Middle frontal gyrus (tissue), 1 donor: Measurements from ENCODE around the gene SLC5A10.

Source experiments
- DNase-seq: peaks from one replicate; pipeline ENCODE4 v3.0.0-alpha.2; 2015; ENCODE audit warnings: low spot score; ENCODE audit errors: extremely low spot score

Gene SLC5A10

DNA sequence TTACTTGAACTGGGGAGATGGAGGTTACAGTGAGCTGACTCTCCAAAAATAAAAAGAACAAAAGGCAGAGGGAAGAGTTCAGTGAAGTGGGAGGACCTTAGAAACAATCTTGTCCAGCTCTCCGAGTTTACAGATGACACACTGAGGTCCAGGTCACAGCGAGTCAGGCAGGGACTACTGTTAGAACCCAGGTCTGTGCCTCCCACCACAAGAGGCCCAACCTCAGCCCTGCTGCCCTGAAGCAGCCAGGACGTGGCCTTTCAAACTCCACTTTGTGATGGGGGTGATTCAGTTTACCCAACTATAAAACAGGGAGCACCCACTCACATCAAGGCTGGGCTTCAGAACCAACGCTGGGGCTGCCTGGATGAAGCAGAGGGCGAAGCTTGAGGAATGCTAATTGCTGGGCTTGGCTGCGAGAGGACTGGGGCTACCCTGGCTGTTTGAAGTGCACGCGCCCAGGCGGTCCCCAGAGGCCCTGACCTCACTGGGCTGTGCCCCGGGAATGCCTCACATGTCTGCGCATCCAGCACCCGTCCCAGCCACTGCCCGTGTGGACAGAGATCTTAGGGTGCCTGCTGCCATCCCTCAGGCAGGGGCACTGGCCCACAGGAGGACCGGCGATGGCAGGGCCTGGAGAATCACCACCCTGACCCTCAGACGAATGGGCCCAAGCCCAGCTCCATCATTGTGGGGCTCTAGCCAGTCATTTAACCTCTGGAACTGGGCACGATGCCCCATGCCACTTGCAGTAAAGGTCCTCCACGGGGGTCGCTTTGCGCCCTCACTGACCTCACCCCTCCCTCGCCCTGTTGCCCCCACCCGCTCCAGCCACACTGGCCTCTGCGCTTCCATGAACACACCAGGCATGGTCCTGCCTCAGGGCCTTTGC, 11.4 kb downstream of the SLC5A10 start:
- no peak for DNase-seq

DNA sequence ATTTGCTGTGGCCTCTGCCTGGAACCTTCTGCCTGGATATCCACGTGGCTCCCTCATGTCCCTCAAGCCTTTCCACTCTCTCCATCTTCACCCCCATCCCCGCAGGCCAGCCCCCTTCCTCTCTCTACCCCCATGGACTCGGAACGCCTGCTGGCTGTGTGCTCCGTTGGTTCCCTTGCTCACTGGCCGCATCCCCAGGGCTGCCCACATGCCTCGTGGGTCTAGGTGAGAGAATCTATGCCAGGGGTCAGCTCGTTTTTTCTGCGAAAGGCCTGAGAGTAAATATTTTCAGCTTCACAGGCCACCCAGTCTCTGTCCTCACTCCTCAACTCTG, 12.0 kb downstream of the SLC5A10 start:
- DNase-seq = no peak

DNA sequence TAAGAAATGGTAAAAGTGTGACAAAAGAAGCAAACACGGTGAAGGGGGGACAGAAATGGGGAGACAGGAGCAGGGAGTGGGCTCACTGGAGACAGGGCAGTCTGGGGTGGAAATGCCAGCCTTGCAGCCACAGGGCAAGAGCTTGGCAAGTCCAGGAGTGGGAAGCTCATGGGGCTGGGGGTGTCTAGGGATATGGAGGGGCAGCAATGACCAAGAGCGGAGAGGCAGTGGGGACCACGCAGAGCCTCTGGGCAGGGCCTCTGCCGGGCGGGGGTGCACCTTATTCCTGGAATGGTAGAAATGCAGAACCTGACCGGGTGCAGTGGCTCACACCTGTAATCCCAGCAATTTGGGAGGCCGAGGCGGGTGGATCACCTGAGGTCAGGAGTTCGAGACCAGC, 12.6 kb downstream of the SLC5A10 start:
- DNase-seq = no peak

DNA sequence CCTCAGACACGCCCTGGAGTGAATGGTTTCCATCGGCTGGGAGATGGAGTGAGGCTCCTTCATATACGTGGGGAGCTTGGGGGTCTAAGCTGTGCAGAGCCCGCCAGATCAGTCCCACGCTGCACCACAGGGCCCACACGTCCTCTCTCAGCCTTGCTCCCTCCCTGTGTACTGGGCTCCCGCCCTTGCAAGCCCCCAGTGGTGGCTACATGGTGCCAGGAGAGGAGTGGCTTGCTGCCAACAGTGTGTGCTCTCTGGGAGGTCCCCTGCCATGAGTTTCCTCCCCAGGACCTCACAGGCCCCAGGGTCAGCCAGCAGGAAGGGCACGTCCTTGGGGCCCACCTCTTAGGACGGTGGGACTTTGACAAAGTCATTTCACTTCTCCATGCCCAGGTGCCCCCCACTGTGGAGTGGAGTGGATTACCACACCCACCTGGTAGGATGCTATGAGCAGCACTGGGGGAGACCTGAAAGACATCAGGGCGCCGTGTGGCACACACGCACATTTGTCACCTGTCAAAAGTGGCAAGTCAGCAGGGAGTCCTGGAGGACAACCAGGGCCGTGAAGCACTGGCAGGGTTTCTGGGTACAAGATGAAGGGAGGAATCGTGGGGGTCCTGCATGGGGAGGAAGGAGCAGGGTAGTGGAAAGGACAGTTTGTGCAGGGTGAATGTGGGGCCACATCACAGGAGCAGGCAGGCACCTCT, 13.7 kb downstream of the SLC5A10 start:
- DNase-seq = no peak

DNA sequence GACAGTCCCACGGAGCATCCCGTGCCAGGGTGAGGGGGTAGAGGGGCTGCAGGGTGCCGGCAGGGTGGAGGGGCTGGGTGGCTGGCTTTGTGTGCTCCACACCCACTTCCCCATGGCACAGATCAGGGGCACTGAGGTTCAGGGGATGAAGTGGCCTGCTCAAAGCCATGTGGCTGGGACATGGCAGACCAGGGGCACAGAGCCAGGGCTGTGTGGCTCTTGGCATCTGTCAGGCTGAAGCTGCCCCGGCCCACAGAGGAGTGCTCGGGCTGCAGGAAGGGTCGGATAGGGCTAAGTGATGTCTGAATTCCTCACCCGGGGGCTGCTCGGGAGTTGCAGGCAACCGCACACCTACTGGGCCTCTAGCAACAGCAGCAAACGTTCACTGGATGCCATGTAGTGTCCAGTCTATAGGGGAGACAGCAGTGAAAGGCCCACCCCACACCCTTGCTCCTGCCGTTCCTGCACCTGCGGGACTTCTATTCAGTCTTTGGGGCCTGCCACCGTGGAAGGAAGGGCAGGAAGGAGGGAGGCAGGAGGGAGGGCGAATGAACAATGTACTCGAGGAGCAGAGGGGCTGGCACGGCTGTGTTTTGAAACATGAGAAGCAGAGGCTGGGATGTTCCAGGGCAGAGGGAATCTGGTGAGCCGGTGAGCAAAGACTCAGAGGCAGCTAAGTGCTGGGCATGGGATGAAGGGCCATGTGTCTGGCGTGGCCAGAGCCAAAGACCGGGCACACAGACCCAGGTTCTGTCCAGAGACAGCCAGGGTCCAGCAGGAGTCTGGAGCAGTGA, 15.1 kb downstream of the SLC5A10 start:
- no peak for DNase-seq

DNA sequence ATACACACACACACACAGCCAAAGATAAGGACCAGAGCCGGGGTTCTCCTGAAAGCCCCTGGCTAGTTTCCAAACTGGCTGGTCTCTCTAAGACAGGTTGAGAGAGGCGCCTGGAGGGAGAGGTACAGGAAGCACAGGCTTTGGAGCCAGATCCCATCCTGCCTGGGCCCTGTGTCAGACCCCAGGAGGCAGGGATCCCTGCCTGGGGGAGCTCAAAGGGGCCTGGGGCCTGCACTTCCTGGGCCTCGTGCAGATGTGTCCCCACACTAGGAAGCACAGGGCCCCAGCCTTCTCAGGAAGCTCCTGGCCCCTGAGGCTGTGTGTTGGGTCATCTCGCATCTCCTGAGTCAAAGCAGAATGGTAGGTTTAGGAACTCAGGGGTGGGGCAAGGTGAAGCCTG, 16.0 kb downstream of the SLC5A10 start:
- DNase-seq = no peak

DNA sequence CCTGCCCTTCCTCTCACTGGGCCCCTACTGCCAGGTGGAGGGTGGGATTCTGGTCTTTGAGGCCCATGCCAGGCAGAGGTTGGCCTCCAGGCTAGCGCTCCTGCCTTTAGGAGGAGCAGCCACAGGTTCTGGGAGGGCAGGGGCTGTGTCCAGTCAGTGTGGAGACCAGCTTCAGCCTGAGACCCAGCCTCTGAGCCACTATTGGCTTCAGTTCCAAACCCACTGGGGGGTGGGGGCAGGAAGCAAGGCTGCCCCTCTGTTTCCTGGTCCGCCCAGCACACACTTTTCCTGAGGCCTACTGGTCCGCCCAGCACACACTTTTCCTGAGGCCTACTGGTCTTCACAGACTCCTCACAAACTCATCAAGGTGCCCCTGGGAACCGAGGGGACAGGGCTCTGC, 16.4 kb downstream of the SLC5A10 start:
- DNase-seq = no peak

DNA sequence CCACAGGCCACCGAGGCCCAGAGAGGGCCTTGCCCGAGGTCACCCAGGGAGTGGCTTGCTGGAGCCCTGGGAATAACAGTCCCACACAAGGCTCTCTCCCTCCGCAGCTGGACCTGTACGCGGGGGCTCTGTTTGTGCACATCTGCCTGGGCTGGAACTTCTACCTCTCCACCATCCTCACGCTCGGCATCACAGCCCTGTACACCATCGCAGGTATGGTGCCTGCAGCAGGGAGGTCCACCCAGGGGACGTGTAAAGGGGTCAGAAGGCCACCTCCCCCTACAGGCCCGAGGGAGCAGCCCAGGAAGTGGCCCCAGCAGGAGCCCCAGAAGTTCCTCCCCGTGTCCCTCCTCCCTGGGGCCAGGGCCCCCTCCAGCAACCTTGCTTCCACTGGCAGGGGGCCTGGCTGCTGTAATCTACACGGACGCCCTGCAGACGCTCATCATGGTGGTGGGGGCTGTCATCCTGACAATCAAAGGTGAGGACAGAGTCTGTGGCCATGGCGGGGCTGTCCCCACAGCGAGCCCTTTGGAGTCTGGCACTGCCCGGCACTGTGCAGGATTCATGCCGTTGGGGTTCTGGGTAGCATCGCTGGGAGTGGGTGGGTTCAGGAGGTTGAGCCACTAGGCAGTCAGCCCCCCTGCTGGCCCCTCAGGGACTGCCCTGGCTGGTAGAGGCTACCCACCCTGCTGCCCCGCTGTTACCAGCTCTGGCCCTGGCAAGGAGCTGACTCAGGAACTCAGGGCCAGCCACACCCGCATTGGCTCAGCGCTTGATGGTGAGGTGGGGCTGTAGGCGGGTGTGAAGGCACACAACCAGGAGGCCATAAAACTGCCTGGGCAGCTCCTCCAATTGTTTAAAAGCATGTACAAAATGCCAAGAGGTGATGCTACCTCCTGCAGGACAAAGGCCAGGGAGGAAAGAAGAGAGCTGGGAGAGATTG, 17.3 kb downstream of the SLC5A10 start:
- no peak for DNase-seq

DNA sequence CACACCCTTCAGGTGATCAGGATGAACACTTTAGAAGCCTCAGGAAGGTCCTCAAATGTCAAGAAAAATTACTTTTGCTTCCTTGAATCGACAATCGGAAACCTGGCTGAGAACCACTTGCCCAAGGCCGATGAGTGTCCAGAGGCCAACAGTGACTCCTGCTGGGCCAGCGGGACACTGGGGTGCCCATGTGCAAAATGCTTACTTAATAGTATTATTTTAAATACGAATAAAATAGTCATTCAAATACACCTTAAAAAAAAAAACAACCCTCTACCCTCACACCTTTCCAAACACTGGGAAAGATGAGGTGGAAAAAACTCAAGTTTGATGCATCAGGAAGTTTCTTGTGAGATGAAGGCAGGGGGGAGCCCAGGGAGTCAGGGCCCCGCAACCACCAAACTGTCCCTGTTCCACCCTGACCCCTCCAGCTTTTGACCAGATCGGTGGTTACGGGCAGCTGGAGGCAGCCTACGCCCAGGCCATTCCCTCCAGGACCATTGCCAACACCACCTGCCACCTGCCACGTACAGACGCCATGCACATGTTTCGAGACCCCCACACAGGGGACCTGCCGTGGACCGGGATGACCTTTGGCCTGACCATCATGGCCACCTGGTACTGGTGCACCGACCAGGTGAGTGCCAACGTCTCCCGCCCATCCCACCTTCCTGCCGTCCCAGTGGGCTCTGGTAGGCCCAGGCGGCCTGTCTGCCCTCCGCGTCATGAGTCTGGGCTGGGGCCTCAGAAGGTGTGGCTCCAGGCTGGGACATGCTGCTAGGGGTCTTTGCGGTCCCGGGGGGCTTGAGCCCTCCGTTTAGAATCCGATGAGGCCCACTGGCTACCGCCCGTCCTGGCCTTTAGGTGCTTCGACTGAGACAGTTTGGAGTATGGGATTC, 18.9 kb downstream of the SLC5A10 start:
- no peak for DNase-seq

DNA sequence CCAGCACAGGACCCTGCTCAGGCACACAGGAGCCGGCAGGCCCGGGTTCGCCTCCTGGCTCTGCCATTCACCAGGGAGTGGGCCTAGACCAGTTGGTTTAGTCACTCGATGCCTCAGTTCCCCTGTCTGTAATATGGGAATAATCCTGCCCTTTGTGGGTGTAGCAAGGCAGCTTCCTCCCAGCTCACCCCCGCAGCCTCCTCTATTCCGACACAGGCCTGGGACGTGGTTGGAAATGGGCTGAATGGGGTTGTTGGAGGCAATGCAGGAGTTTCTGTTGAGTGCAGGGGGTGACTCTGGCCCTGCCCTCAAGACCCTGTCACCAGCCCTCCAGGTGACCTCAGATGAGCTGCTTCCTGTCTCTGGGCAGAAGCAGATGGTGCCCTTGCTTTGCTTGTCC, 19.8 kb downstream of the SLC5A10 start:
- no peak for DNase-seq

DNA sequence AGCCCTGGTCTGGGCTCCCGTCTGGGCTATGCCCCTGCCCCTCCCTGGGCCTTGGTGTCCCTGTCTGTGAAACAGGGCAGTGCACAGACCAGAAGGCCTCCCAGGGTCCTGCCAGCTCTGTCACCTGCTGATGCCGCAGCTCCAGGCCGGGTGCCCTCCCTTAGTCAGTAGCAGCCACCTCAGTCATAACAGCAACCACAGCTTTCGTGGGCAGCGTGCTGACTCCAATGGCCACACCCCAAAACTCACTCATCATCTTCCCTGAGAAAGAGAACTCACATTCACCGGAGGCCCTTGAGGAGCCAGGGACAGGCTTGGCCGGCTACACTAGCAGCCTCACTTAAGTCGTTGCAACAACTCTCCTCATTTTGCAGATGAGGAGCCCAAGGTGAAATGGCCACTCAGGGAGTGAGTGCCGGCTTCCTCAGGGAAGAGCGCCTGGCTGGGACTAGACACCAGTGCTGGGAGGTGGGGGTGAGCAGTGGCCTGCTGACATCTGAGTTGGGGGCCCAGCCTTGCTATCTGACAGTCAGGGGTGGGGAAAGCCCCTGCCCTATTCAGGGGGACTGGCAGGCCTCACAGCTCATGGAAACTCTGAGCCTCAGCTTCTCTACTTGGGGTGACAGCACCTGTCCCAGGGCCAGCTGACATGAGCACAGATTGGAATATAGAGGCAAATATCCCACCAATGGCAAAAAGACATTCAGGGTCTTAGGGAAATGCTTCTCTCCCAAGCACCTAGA, 22.6 kb downstream of the SLC5A10 start:
- no peak for DNase-seq

DNA sequence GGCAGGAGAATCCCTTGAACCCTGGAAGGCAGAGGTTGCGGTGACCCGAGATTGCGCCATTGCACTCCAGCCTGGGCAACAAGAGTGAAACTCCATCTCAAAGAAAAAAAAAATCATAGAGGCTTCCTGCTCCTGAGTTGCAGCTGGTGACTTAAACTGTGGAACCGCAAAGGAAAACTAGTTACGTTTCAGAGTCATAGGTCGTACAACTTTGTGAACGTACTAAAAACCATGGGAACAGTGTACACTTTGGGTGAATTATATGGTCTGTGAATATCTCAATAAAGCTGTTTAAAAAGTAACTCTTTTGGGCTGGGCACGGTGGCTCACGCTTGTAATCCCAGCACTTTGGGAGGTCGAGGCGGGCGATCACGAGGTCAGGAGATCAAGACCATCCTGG, 23.6 kb downstream of the SLC5A10 start:
- DNase-seq = no peak

DNA sequence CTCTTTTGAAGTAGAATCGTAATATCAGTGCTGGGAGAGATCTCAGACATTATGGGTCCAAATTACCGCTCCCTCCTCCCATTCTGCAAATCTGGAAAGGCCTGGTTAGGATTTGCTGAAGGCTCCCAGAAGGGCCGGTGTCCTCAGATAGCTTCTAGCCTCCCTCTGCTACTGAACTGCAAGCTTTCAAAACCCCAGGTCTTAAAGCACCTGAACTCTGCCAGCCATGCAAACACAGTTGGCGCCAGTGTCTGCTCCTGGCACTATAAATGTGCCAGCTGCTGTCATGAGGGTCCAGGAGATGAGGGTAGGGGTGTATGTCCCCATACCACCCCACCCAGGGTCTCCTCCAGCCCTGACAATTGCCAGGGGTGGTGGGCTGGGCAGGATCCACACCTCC, 24.2 kb downstream of the SLC5A10 start:
- no peak for DNase-seq

DNA sequence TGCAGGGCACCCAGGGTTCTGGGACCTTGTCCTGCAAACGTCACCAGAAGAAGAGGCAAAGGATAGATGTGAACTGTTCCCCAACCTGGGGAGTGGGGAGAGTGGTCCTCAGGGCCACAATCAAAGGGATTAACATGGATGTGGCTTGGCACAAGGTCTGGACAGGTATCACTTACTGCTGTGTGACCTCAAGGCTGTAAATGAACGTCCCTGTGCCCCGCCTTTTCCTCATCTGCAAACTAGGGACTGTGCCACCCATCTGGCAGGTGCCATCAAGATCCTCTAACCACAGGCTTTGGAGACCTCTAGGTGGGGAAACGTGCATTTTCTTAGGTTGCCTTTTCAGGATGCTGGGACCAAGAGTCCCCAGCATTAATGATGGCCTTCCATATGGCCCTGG, 25.1 kb downstream of the SLC5A10 start:
- DNase-seq = no peak

DNA sequence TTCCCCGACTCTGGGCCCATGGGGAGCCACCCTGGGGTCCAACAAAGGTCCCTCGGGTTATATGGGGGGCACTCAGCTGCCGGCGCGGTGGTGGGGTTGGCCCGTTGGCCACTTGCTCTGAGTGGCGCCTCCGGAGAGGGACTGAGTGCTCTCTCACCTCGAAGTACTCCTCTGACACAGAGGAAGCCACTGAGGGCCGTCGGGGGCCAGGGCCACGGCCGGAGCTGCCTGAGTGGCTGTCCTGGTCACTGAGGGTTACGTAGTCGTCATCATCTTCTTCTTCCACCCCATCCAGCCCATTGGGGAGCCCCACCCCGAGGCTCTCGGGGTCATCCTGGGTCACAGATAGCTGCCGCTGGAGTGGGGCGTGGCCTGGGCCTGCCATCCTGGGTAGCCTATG, 25.7 kb downstream of the SLC5A10 start:
- no peak for DNase-seq

DNA sequence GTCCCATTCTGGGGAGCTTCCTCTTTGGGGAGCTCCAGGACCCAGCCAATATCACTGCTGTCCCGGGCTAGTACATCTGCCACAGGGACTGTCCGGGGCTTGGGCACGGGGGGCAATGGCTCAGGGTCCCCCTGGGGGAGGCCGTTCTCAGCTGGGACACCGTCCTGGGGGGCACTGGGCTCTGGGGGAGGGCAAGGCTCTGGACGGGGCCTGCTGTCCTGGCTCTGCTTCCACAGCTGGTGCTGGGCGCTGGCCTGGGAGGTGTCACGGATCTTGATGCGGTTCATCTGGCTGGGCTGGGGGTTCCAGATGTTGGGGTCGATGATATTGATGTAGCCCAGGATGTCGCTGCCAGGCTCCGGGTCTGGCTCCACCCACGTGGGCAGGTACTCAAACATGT, 26.1 kb downstream of the SLC5A10 start:
- DNase-seq = no peak

DNA sequence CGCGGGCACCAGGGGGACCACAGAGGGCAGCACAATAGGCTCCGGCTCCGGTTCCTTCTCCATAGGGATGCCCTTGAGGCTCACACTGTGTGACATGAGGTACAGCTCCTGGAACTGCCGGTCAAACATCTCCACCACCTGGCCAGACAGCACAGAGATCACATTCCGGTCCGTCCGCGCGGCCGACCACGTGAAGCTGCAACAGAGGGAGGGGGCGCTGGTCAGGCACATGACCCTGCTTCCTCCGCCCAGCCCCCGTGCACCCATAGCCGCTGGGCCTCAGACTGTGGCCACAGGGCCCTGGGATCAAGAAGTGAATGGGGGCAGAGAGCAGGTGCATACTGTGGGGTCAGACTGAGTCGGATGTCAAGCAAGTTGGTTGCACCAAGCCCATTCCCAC, 26.7 kb downstream of the SLC5A10 start:
- no peak for DNase-seq

DNA sequence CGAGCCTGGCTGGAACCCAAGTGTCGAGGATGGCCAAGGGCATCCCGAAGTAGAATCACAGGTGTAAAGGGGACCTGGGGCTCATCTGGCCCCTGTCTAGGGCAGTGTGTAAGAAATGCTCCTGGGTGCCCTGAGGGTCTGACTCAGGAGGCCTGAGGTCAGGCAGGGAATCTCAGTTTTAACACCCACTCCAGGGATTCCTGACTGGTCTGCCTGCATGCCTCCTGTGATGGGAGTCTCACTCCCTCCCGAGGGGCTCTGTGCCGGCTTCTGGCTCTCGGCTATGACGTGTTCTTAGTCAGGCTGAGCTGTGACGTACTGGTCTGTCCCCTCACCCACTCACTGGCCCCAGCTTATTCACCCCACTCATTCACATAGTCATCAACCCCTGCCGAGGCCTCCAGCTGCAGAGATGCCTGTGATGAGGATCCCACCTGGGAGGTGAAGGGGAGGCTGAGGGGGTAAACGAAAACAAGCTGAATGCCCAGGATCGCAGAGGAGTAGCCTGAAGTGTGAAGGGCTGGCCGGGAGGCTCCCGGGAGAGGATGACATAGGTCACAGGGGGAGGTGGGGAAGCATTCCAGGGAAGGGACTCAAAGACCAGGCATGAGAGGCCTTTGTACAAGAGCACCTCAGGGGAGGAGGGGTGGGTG, 28.8 kb downstream of the SLC5A10 start:
- no peak for DNase-seq

DNA sequence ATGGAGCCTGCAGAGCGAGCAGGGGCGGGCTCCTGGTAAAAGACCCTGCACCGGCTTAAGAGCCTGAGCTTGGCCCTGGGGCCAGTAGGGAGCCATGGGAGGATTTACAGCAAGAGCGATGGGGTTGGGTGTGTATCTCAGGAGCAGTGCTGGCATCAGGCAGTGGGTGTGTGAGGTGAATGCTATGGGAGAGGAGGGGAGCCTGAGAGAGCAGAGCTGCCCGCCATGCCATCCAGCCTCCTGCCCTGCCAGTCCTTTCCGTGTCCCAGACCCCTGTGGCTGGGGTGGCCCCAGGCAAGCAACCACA, 29.3 kb downstream of the SLC5A10 start:
- DNase-seq = no peak
